Measurements from ENCODE around the gene BCAN. TPM values are rescaled to one million over a fixed set of nuclear protein-coding genes. Genes with fewer than 3 reads are reported as not detected.

BCAN gene
- polyA plus RNA-seq, 12 donors, result 1.3 to 14.7 (median 2.4) TPM; not detected in 1

DNA sequence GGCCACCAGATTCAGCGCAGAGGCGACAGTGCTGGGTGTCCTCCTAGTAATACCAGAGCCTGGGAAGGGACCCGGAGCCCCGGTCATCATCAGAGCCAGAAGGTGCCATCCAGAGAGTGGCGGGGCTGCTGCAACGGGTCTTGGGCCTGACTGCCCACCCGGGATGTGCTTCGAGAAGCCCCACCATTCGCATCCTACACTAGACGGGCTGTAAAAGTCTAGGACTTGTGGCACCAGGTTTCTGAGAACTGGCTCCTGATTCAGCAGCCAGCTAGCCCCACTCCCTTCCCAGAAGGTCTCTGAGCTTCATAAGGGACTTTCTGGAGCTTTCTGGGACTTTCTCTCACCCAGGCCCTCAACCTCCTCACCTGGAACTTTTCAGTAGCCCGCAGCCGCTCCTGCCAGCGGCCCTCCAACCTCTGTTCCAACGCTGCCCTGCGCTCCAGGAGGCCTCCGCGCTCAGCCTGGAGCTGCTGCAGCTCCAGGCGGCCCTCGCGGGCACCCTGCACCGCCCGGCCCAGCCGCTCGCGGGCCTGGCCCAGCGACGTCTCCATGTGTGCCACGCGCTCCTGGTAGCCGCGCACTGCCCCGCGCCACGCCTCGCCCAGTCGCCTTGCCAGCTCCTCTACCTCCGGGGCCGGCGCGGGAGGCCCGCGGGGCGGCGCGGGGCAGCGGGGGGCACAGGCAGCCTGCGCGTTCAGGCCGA, 34.4 kb downstream of the BCAN start:
- DNase-seq, result no peak

DNA sequence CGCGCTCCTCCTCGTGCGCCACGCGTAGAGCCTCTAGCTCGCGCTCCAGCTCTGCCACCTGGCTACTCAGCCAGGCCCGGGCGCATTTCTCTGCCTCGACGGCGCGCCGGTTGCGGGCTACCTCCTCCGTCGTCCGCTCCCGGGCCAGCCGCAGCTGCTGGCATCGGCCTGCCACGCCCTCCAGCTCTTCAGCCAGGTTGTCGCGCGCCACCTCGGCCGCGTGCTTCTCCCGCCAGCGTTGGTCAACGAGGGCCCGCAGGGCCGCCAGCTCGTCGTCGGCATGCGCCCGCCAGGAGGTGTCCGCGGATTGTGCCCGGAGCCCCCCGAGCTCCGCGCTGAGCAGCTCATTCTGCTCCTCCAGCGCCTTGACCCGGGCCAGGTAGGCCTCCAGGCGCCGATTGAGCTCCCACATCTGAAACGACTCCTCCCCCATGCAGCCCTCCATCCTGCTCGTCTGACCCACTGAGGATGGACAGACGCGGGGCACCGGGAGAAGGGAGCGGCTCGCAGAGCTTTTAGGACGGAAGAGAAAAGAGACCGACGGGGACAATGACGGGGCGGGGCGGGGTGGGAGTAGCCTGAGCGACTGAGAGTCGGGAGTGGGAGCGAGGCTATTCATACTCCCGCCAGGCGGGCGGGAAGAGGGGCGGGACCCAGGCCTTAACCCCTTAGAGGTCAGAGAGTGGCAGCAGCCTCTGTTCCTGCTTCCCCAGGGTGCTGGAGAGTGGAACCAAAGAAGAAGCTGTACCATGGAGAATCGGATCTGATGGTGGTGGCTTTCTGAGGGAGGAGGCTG, 35.1 kb downstream of the BCAN start, which contains the start of gene NES:
NES (minus strand) TSS at position 588 of the 796 bp plus-strand sequence; CDS start at position 445, 143 bp downstream.
- DNase-seq, result peak; percentile 88

DNA sequence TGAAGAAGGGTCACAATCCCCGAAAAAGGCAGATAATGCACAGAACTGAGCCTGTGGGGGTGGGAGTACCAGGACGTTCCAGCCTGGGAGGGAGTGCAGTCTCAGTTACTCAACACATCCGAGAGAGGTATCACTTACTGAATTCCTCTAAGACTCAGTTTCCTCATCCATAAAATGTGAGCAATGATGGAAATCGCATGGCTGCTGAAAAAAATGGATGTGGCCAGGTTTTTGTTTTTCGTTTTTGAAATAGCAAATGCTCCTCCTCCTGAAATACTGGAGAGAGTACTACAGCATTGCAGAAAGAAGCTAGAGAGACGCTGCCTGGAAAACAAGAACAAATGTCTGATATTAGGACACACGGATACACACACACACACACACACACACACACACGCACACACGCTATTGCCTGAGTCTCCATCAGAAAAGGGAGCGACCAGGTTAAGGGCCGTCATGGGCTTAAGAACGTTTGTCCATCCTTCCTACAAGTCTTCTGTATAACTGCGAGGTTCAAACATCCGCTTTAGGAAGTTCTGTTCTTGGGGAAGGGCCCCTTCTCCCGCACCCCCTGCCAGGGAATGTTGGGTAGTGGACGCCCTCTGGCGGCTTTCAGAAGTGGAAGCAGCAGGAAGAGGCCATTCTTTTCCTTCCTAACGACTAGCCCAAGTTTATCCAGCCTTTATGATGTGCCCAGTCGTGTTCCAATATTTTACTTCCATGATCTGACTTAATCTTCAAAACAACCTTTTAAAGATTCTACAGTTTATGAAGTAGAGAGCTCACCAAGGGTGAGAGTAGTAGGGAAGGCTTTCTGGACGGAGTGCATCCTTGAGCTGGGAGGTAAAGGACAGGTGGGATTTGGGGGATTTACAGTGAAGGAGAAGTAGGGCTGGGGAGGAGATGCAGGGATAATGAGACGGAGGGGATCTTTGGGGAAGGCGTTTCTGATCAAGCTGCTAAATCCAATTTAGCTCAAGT, 36.0 kb downstream of the BCAN start:
- DNase-seq, result peak; percentile 89

DNA sequence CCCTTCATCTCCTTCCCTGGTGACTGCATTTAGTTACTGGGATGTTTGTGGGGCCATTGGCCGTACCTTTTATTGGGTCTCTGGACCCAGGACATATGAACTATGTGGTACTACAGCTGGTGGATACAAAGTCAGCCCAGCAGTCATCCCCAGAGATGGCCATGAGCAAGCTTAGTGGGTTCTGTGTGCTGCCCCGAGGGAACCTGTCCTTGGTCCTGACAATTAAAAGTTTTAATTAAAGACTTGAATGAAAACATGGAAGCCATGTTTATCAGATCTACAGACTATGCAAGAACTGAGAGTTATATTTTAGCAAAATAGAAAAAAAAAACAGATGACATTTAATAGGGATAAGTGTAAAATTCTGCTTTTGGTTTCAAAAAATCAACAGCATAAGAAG, 38.1 kb downstream of the BCAN start:
- no peak for DNase-seq

DNA sequence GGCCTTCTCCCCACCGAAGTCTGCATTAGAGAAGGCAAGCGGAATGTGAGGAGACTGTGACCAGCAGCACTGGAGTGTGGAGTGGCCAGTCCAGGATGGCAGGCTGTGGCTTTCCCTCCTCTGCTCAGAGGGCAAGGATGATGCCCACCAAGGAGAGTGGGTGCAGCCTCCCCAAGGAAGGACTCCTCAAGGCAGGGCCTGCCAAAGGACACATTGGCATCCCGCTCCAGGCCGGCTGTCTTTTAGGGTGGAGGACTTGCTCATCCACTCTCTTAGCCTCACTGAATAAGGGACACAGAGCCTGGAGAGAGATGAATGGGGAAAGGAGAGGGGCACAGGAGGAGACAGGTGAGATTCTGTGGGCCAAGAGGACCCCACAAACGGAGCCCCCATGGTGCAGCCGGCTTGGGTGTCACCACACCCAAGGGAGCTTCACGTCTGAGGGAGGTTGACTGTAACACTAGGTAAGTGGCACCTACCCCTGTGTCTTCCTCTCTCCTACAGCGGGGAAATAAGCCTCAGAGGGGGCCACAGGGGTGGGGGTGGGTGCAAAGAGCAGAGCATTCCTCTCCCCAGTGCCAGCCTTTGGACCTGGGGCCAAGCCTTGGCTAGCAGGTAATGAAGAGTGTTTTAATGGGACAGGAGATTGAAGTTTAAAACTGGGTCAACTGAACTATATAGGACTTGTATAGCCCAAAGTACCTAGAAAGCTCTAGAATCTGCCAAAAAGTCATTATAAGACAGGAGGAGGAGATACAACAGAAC, 39.5 kb downstream of the BCAN start:
- no peak for DNase-seq

DNA sequence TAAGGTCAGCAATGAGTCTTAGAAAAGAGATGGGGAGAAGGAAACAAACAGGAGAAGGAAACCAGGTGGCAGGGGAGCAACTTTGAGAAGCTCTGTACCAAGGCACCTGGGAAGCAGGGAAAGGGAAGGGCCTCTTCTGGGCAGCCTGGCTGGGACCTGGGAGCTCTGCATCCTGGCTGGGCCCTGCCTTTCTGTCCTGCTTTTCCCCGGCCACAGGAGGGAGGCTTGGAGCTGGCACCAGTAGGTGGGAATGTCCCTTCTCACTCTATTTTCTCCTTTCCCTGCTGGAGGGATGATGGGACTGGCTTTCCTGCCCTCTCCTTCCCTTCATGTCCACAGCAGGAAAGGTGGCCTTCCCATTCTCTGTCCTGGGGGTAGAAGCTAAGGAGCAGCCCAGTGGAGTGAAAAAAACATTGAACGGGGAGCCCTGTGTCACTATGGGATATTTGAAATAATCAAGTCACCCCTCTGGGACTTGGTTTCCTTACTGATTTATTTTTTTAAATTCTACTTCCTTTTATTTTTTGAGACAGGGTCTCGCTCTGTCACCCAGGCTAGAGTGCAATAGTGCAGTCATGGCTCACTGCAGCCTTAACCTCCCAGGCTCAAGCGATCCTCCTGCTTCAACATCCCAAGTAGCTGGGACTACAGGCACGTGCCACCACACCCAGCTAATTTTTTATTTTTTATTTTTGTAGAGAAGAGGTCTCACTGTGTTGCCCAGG, 40.4 kb downstream of the BCAN start:
- DNase-seq, result no peak

DNA sequence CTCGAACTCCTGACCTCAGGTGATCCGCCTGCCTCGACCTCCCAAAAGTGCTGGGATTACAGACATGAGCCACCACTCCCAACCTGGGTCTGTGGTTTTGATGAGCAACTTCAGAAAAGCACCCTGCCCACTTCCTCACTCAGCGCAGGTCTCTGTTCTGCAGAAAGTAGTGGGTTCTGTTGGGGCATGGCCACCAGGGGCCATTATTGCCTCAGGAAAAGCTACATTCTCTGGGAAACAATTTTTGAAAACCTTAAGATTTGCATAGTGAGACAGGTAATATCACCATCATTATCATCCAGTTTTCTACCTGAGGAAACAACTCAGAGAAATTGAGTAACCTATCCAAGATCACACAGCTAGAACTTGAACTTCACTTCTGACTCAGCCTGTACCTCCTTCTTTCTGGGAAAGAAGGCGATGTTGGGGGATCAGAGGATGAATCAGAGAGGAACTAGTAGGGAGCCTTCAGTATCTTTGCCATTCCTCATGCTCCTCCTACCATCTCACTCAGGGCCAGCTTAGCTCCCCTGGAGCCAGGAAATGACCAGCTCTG, 42.4 kb downstream of the BCAN start:
- DNase-seq, result no peak

DNA sequence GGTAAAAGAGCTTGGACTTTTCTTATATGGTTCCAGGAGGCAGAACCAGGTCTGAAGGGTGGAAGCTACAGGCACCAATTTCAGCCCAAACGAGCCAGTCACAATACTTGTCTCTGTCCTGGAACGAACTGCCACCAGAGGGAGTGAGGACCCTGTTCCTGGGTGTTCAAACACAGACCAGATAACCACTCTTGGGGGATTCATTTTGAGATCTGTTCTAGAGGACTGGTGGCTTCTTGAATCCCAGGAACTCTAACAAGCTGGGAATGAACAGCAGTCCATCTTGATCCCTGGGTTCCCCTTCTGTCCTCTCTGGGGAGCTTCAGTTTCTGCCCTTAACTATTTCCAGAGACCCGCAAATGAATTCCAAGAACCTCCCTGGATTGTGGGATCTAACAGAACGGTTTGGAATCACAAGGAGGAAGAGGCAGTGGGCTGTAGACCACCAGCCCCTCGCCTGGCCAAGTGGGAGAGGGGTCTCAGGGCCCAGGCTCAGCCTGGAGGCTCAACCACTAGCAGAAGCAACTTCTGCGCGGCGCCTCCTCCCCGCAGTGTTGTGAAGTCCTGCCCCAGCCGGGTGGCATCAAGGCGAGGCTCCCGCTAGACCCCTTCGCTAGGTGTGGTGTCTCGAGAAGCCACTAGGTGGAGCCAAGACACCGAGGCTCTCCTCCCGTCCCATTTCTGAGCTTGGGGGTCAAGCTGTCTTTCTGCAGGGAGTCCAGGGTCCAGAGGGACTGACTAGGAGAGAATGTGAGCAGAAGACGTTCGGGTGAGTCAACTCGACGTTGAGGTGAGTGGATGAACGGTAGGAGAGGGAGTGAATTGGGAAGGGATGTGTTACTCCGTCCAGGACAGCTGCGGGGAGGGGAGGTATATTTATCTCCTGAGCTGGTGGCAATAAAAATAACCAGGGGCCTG, 47.4 kb downstream of the BCAN start:
- peak; percentile 89 for DNase-seq

DNA sequence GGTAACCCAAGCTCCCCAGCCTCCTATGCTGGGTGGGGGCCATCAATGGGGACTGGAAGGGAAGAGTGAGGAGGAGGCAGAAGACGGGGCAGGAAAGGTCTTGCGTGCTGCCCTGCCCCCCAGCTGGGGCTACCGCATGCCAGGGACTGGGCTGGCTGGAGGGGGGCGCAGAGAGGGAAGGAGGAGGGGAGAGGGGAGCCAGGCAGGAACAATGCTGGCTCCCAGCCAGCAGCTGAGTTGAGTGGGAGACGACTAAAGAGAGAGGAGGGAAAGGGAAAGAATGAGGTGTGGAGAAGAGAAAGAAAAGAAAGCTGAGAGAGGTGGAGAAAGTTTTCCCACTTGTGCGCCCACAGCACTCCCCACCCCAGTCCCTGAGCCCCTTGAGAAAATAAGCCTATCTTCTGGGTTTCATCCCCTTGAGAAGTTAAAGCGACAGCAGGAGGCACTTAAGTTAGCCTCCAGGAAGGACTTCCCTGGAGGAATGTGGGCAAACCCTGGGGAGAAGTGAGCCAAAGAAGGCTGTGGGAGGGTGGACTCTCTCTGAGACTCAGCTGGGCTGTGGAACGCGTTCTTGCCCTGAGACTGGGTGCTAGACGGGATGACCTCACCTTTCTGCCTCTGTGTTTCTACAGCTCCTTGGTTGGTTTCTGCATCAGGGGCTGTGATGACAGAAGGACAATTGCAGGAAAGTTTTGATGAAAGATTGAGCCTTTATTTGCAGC, 48.2 kb downstream of the BCAN start:
- no peak for DNase-seq

DNA sequence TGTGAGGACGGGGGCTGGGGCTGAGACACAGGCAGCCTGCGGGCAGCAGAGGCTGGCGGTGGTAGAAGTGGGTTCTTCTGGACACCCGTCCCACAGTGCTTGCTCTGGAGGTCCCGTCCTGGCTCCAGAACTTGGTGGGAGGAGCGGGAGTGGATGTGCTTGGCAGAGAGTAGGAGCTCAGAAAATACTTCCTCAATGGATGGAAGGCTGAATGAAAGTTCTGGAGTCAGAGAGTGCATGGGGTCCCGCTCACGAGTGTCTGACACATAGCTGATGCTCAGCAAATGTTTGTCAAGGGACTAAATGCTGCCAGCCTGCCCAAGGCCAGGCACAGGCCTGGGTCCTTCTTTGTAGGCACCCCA, 48.7 kb downstream of the BCAN start:
- no peak for DNase-seq

DNA sequence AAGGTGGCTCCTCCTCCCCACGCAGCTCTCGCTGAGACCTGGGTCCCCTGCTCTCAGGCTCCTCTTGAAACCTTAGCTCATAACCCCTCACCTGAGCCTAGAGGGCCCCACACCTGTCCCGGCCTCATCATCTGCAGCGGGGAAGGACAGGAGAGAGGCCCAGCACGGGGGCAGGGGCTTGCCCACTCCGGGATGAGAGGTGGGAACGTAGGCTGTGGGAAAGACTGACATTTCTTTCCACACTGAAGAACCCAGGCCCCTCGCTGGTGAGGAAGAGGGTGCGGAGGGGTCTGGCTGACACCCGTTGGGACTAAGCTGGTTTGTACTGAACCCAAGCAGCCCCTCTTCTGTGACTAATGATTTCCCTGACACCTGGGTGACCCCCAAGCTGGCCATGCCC, 49.3 kb downstream of the BCAN start:
- no peak for DNase-seq

DNA sequence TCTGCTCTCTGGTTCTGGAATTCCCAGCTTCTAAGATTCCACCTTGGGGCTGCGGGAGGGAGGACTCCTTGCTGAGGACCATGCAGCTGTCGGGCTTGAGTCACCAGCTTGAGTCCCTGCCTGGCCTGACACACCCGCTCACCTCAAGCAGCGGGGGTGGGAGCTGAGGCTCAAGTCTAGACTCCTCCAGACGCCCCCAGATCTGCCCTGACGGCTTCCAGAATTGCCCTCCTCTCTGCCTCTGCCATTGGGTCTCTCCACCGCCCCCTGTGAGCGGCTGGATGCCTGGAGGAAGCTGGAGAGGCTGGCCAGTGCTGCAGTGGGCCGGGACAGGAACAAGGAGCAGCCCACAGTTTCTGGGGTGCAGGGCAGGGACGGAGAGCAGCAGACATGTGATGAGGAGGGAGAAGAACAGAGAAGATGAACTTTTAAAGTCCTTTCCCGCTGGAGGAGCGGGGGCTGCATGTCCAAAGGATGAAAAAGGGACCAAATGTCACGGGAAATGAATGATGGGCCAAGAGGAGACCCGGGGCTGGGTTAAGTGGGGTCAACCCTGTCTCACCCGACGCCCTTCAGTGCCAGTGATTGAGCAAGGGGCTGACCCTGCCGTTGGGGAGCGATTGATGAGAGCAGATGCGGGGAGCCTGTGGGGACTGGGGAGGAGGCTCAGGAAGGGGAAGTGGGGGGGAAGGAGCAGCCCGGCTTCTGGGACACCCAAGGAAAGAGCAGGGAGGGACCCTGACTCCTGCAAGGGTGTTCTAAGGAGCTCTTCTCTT, 49.9 kb downstream of the BCAN start:
- DNase-seq, result no peak

DNA sequence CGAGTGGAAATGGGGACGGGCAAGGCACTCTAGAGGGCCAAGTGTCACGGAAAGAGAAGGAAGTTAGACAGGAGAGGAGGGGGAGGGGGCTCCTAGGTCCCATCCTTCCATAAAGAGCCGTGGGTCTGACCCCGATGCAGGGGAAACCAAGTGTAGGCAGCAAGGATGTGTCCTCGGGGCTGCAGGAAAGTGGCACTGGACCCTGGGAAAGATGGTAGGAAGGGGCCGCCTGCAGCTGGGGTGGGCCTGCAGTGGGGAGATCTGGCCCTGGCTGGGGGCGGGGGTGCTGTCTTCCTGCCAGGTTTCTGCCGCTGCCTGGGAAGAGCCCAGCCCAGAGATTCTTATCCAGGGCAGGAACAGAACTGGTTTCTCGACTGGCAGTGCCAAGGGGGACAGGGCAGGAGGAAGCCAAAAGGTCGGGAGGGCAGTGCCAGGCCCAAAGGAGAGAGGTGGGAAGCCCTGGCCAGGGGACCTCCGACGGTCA, 50.6 kb downstream of the BCAN start:
- no peak for DNase-seq

DNA sequence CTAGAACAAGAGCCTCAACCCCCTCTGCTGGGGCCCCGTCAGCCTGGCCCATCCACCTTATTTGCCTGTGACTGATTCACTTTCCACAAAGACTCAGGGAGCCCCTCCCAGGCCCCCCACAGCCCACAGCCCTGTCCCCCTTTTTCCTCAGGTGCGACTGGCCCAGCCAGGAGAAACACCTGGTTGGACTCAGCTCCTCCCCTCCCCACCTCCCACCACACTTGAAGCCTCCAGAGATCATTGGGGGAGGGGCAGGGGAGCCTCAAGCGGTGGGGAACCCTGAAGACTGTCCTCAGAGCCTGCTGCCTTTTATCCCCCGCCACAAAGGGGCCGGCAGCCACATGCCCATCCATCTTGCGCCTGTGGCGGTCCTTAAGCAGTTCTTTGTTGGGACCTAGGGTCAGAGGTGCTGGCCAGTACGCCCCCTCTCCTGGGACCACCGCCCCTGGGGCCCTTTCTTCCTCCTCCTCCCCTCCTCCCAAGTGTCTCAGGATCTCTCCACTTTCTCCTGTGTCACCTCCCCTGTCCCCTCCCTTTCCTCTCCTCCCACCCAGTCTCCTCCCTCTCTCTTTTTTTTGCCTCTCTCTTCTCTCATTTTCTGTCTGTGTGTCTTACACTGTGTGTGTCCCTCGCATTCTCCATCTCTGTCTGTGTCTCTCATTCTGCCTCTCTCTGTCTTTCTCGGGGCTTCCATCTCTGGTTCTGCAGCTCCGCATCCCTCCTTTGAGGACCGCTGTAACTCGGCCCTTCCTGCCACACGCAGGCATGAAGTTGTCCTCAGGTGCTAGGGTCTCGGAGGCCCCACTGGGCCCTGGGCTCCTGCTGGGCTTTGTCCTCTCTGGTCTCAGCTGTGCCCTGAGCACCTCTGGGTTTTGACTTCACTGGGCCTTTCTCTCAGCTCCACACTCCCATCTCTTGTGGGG, 51.3 kb downstream of the BCAN start:
- no peak for DNase-seq

DNA sequence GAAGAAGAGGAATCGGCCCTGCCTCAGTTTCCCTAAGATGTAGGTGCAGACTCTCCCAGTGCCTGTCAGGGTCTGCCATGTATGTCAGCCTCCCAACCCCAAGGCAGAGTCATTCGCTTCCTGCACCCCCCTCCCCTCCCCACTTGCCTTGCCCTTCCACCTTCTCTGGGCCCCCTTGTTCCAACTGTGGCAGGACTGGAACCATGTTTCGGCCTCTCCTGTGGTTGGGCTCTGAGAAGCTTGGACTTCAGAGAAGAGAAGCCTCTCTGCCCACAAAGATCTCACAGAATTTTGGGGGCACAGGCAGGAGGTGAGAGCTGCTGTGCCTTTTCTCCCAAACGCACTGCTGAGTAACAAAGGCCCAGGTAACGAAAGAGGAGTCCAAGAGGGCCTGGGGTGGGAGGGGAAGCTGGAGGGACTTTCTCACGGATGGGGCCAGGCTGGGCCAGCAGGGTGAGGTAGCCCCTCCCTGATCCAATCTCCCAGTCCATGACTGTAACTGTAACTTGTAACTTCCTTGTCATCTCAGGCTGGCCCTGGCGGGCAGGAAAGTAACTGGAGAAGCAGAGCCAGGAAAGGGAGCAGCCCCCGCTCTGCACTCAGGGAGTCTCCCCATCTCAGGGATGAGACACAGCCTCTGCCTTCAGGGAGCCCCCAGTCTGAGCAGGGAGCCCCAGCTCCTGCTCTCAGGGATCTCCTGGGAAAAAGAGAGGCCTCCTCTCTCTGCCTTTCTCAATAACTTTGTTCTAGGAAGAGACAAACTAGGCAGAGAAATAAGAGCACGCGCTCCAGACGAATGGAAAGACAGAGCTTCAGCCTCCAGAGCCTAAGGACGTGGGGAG, 52.2 kb downstream of the BCAN start:
- DNase-seq, result no peak

DNA sequence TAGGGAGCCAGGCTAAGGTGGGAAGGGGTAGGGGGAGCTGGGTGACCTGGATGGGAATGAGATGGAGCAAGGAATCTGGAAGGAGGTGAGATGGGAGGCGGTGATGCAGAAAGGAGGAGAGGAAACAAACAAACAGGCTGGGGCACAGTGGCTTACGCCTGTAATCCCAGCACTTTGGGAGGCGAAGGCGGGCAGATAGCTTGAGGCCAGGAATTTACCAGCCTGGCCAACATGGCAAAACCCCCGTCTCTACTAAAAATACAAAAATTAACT, 52.7 kb downstream of the BCAN start:
- DNase-seq, result no peak
